K562 (cell line): ENCODE measurements around the gene PDE4D. TPM values are rescaled to one million over a fixed set of nuclear protein-coding genes. Genes with fewer than 3 reads are reported as not detected.

Experiments
- ATAC-seq: fragments of 200-7000 bp; cut with Tn5 transposase; 3 replicates; pipeline ENCODE4 v1.9.1; 2020; ENCODE audit warnings: moderate library complexity
- BruUV-seq: library from RNA; stranded (reverse); fragments of 400-500 nt; replicated peaks from 2 replicates; lab custom pipeline; 2021; lab: Mats Ljungman, UMichigan
- CTCF ChIA-PET: fragments of 300-600 bp; formaldehyde crosslinking; extraction: SDS; loops from one replicate; lab custom pipeline; 2021; ENCODE audit warnings: low intra/inter-chr PET ratio; lab: Yijun Ruan, JAX
- POLR2A ChIA-PET: fragments of 300-600, 350-650 bp; sonication (Branson Sonifier 250); formaldehyde crosslinking; extraction: SDS; loops from one replicate; lab custom pipeline; 2021; ENCODE audit warnings: antibody characterized with exemption, inconsistent platforms; lab: Yijun Ruan, JAX
- DNase-seq, 4 experiments: peaks; one replicate each; pipeline versions ENCODE4 v3.0.0 to v3.0.0-alpha.2; 2011 to 2018; ENCODE audit warnings: low spot score in 3 of 4, mixed read lengths in 3 of 4; ENCODE audit errors: extremely low read depth in 1 of 4
- FAIRE-seq: peaks from 2 replicates; lab custom pipeline; 2011; peaks lifted over from hg19 to GRCh38; lab: Jason Lieb, UNC
- H2AFZ ChIP-seq: 2 replicates; pipeline ENCODE4 v1.6.0; 2011; ENCODE audit warnings: low read depth, low read length, control low read depth, inconsistent platforms
- H3K27ac ChIP-seq: fragments of 200-600 bp; 3 replicates; pipeline ENCODE4 v1.8.0; 2011; ENCODE audit warnings: low read depth, mild to moderate bottlenecking, control low read depth, inconsistent platforms, low read length, moderate library complexity, mixed read lengths; ENCODE audit errors: extremely low read depth
- H3K27me3 ChIP-seq, 2 experiments: fragments of 300-600 bp in 1 of 2; 2 replicates in 1 of 2; 3 replicates in 1 of 2; pipeline versions ENCODE4 v1.6.0 to v1.8.0; 2011; ENCODE audit warnings: inconsistent platforms in 2 of 2, low read length in 2 of 2, mild to moderate bottlenecking in 1 of 2, mixed read lengths in 1 of 2, moderate library complexity in 1 of 2; ENCODE audit not compliant: control insufficient read depth in 2 of 2, insufficient read depth in 2 of 2
- H3K36me3 ChIP-seq: fragments of 300-600 bp; 3 replicates; pipeline ENCODE4 v1.8.0; 2011; ENCODE audit warnings: mild to moderate bottlenecking, low read length, inconsistent platforms; ENCODE audit not compliant: control insufficient read depth, insufficient read depth
- H3K4me1 ChIP-seq, 2 experiments: fragments of 200-600 bp in 1 of 2; replicated peaks in 1 of 2; 2 replicates in 1 of 2; 3 replicates in 1 of 2; pipeline versions ENCODE4 v1.5.1 to v1.8.0; 2011; ENCODE audit warnings: inconsistent platforms in 2 of 2, low read length in 2 of 2, mild to moderate bottlenecking in 1 of 2, mixed read lengths in 1 of 2, moderate library complexity in 1 of 2; ENCODE audit not compliant: control insufficient read depth in 2 of 2, insufficient read depth in 2 of 2
- H3K4me2 ChIP-seq: 2 replicates; pipeline ENCODE4 v1.6.1; 2011; ENCODE audit warnings: low read length, control low read depth, inconsistent platforms, mixed read lengths; ENCODE audit not compliant: insufficient read depth
- H3K4me3 ChIP-seq: fragments of 200-600 bp; sonication (generic), shearing (Covaris generic); 2 replicates; pipeline ENCODE4 v1.5.1; 2016; ENCODE audit warnings: control low read depth, inconsistent platforms
- H3K79me2 ChIP-seq: fragments of 200-600 bp; 3 replicates; pipeline ENCODE4 v1.8.0; 2011; ENCODE audit warnings: low read length, inconsistent platforms; ENCODE audit not compliant: control insufficient read depth, insufficient read depth
- H3K9ac ChIP-seq, 2 experiments: 2 replicates each; pipeline versions ENCODE4 v1.6.0 to v1.6.1; 2011; ENCODE audit warnings: low read depth in 2 of 2, low read length in 2 of 2, control low read depth in 1 of 2, inconsistent platforms in 1 of 2, mild to moderate bottlenecking in 1 of 2, mixed read lengths in 1 of 2; ENCODE audit not compliant: insufficient read depth in 1 of 2
- H3K9me1 ChIP-seq: one replicate; pipeline ENCODE4 v1.6.0; 2011; ENCODE audit warnings: inconsistent platforms, mild to moderate bottlenecking, low read length, moderate library complexity; ENCODE audit not compliant: control insufficient read depth, insufficient read depth
- H3K9me3 ChIP-seq: replicated peaks from 2 replicates; pipeline ENCODE4 v1.5.1; 2011; ENCODE audit warnings: low read depth, low read length, inconsistent platforms; ENCODE audit not compliant: control insufficient read depth, insufficient read depth
- H4K20me1 ChIP-seq: replicated peaks from 2 replicates; pipeline ENCODE4 v1.6.1; 2011; ENCODE audit warnings: low read length, inconsistent platforms, mixed read lengths; ENCODE audit not compliant: control insufficient read depth, insufficient read depth
- GABPB1 ChIP-seq: sonication (generic); formaldehyde crosslinking; IDR thresholded peaks from 2 replicates; pipeline ENCODE4 v1.8.0; 2022; ENCODE audit warnings: mild to moderate bottlenecking, missing genetic modification reagents
- GTF2A2 ChIP-seq: IDR thresholded peaks from 2 replicates; pipeline ENCODE4 v1.6.1; 2016; ENCODE audit warnings: mild to moderate bottlenecking, missing genetic modification characterization, missing compliant biosample characterization
- HLTF ChIP-seq: fragments of 450-650 bp; IDR thresholded peaks from 2 replicates; pipeline ENCODE4 v1.6.1; 2016
- IRF2 ChIP-seq: sonication (generic); formaldehyde crosslinking; IDR thresholded peaks from 2 replicates; pipeline ENCODE4 v1.8.1; 2022; ENCODE audit warnings: mild to moderate bottlenecking, missing genetic modification reagents
- MECOM ChIP-seq: fragments of 250-450 bp; sonication (Bioruptor Pico); IDR thresholded peaks from 2 replicates; pipeline ENCODE4 v1.8.0; 2022; ENCODE audit warnings: inconsistent platforms
- PPARD ChIP-seq: fragments of 250-450 bp; sonication (Bioruptor Pico); IDR thresholded peaks from 2 replicates; pipeline ENCODE4 v1.8.0; 2022; ENCODE audit warnings: inconsistent platforms, mild to moderate bottlenecking, moderate library complexity
- RAD51 ChIP-seq: fragments of 450-650 bp; IDR thresholded peaks from 2 replicates; pipeline ENCODE4 v1.7.1; 2016; ENCODE audit warnings: low read depth, mild to moderate bottlenecking, borderline replicate concordance
- ZEB2 ChIP-seq: fragments of 450-650 bp; IDR thresholded peaks from 2 replicates; pipeline ENCODE4 v1.6.1; 2016
- ZKSCAN3 ChIP-seq: fragments of 250-450 bp; sonication (Bioruptor Pico); IDR thresholded peaks from 2 replicates; pipeline ENCODE4 v1.4.0; 2020
- ZNF124 ChIP-seq: sonication (generic); formaldehyde crosslinking; IDR thresholded peaks from 2 replicates; pipeline ENCODE4 v1.8.1; 2022; ENCODE audit warnings: missing genetic modification reagents
- WGBS: fragments of 100-300 bp; shearing (Covaris generic); methylation state at CpG from one replicate; pipeline ENCODE4 v1.1.6; 2016; ENCODE audit warnings: low coverage, mixed read lengths; ENCODE audit not compliant: insufficient coverage; ENCODE audit errors: missing lambda C conversion rate; 5-methylcytosine and 5-hydroxymethylcytosine counted together
- in situ Hi-C: fragments of 300-500 bp; cut with MboI; formaldehyde crosslinking; loops from 4 replicates; pipeline ENCODE4 v1.15.0; 2018; ENCODE audit warnings: inconsistent platforms, mixed read lengths
- intact Hi-C: fragments of 100-400 bp; cut with micrococcal nuclease; formaldehyde crosslinking; loops from 2 replicates; pipeline ENCODE4 v1.14.2; 2022
- polyA plus RNA-seq, 8 experiments: library from polyadenylated mRNA; depleted of rRNA in 4 of 8; stranded (reverse) in 5 of 8; unstranded in 3 of 8; fragments of >200 nt; fragmentation: Nextera tagmentation in 2 of 8; fragmentation: Illumina TruSeq in 1 of 8; extraction: Ambion mirVana in 2 of 8; extraction: Trizol in 1 of 8; gene quantifications; 2 replicates each; pipeline versions ENCODE4 v1.2.1 to v1.2.3, GENCODE V29; 2011 to 2014; ENCODE audit warnings: inconsistent platforms in 1 of 8, missing spikeins in 1 of 8
- total RNA-seq, 7 experiments: library from RNA; depleted of rRNA in 6 of 7; stranded (reverse); fragments of >200 nt in 6 of 7; fragmentation: Illumina TruSeq in 2 of 7; extraction: Trizol in 2 of 7; gene quantifications; 2 replicates each; pipeline versions ENCODE4 v1.2.1 to v1.2.3, GENCODE V29; 2011 to 2021; ENCODE audit warnings: low replicate concordance in 1 of 7
- TF ChIP-seq, protein P1 (sequence below): fragments of 250-450 bp; sonication (Bioruptor Pico); IDR thresholded peaks from 2 replicates; pipeline ENCODE4 v1.4.0; 2020; ENCODE audit warnings: mild to moderate bottlenecking, moderate library complexity

The PDE4D gene
- total and polyA plus RNA-seq, 9 of the 15 experiments (the other 6 are each of a cell fraction or from before 2014, with no cell fraction given), result 0.04 to 0.46 (median 0.13) TPM

DNA sequence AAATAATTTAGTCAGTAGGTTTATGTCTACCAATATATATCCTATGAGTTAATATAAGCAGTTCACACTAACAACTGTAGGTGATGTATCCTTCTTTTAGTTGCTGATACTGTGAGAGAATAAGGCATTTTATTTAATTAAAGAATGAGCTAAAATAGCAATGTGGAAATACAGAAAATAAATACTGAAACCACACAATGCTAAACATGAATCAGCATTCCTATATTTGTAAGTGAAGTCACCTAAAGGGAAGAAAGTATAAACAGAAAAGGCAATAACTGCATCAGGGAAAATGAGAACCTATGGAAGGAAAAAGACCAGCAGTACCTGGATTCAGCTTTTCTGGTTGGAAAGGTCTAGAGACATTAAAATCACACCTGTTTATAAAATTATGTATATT, 336.0 kb downstream of the PDE4D start:
- intact Hi-C loops (no loop called here), in situ Hi-C loops (no loop called here)
- no peaks in the 10 kb centered on the region for H3K79me2 ChIP-seq
- DNase-seq (no peak), FAIRE-seq (no peak), ATAC-seq (no peak)
- no peaks in the 10 kb centered on the region for H3K4me1 ChIP-seq
- BruUV-seq, result no TSS peak
- H3K9me3 ChIP-seq, result no peaks in the 10 kb centered on the region
- H3K27me3 ChIP-seq, result no peaks in the 10 kb centered on the region
- POLR2A ChIA-PET, result no interaction called here
- H3K27ac ChIP-seq, result no peak overlapping the region
- no peaks in the 10 kb centered on the region for H4K20me1 ChIP-seq
- CTCF ChIA-PET, result no interaction called here
- no peaks in the 10 kb centered on the region for H3K9me1 ChIP-seq
- no peak overlapping the region for H3K9ac ChIP-seq
- no peak overlapping the region for H2AFZ ChIP-seq
- TF ChIP-seq IRF2 (CRISPR knock-in tag) (no peak), ZEB2 (no peak), PPARD (no peak), MECOM (CRISPR knock-in tag) (no peak), ZNF124 (CRISPR knock-in tag) (no peak), GTF2A2 (tag) (no peak), RAD51 (no peak)
- no peaks in the 10 kb centered on the region for H3K36me3 ChIP-seq
- H3K4me3 ChIP-seq, result no peak overlapping the region
- no peak overlapping the region for H3K4me2 ChIP-seq

DNA sequence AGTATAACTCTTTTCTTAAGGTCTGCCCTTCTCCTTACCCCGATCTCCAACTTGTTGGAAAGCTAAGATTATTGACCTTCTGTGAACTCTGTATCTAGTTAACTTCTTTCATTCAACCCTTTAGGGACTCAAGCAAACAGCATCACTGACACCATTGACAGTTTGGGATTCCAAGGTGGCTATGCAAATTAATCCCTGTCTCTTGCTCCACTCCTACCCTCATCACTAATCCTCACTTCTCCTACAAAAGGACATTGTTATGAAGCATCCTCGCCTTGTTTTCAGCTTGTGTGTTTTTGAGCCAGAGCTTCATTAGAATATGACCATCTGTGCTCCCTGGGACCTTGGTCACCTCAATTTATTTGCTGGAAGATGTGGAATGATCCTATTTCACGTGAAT, 337.9 kb downstream of the PDE4D start:
- in situ Hi-C loops (no loop called here), intact Hi-C loops (no loop called here)
- TF ChIP-seq, protein P1, sequence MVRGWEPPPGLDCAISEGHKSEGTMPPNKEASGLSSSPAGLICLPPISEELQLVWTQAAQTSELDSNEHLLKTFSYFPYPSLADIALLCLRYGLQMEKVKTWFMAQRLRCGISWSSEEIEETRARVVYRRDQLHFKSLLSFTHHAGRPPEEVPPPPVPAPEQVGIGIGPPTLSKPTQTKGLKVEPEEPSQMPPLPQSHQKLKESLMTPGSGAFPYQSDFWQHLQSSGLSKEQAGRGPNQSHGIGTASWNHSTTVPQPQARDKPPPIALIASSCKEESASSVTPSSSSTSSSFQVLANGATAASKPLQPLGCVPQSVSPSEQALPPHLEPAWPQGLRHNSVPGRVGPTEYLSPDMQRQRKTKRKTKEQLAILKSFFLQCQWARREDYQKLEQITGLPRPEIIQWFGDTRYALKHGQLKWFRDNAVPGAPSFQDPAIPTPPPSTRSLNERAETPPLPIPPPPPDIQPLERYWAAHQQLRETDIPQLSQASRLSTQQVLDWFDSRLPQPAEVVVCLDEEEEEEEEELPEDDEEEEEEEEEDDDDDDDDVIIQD (CRISPR knock-in tag), result no peak
- TF ChIP-seq GABPB1 (no peak), ZKSCAN3 (CRISPR knock-in tag) (no peak), HLTF (no peak)
- H3K27ac ChIP-seq, result no peak overlapping the region
- H3K4me3 ChIP-seq, result no peak overlapping the region
- H4K20me1 ChIP-seq, result no peaks in the 10 kb centered on the region
- no peak overlapping the region for H3K4me2 ChIP-seq
- H3K79me2 ChIP-seq, result no peaks in the 10 kb centered on the region
- no TSS peak for BruUV-seq
- WGBS, result 0% methylated on average over 3 of the region's 3 CpGs
- FAIRE-seq (no peak), DNase-seq (no peak), ATAC-seq (no peak)
- no peak overlapping the region for H3K9ac ChIP-seq
- H3K36me3 ChIP-seq, result no peaks in the 10 kb centered on the region
- H3K9me3 ChIP-seq, result no peaks in the 10 kb centered on the region
- H3K4me1 ChIP-seq, result no peaks in the 10 kb centered on the region
- no peak overlapping the region for H2AFZ ChIP-seq
- CTCF ChIA-PET, result no interaction called here
- POLR2A ChIA-PET, result no interaction called here
- no peaks in the 10 kb centered on the region for H3K27me3 ChIP-seq
- H3K9me1 ChIP-seq, result no peaks in the 10 kb centered on the region
